Esophagus squamous epithelium (tissue), 4 donors: ENCODE data around the gene ADPGK.

Experiments
- POLR2A ChIP-seq, 4 donors: fragments of 450-650 bp; IDR thresholded peaks; one replicate each; pipeline ENCODE4 v1.6.1; 2017; ENCODE audit warnings: antibody characterized with exemption in 4 of 4, mild to moderate bottlenecking in 4 of 4, moderate library complexity in 3 of 4
- TF ChIP-seq, protein P1 (sequence below), 6 experiments: fragments of 450-650 bp in 4 of 6; fragments of 200-600 bp in 2 of 6; sonication (generic) in 2 of 6; IDR thresholded peaks; one replicate each; pipeline ENCODE4 v1.5.1; 2016 to 2019; ENCODE audit warnings: antibody characterized with exemption in 6 of 6, mild to moderate bottlenecking in 4 of 6, moderate library complexity in 4 of 6

DNA sequence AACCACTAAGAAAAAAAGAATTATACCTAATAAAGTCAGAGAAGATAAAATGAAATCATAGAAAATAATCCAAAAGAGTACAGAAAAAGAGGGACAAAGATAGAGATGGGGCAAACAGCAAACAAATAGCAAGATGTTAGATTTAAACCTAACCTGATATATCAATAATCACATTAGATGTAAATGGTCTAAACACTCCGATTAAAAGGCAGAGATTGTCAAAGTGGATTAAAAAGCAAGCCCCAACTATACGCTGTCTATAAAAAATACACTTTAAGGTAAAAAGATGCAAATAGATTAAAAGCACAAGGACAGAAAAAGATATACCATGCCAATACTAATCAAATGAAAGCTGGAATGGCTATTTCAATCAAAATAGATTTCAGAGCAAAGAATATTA, 16.8 kb downstream of the ADPGK start:
- TF ChIP-seq POLR2A (IDR thresholded peaks at IDR 0.05): no peak
- TF ChIP-seq, protein P1, sequence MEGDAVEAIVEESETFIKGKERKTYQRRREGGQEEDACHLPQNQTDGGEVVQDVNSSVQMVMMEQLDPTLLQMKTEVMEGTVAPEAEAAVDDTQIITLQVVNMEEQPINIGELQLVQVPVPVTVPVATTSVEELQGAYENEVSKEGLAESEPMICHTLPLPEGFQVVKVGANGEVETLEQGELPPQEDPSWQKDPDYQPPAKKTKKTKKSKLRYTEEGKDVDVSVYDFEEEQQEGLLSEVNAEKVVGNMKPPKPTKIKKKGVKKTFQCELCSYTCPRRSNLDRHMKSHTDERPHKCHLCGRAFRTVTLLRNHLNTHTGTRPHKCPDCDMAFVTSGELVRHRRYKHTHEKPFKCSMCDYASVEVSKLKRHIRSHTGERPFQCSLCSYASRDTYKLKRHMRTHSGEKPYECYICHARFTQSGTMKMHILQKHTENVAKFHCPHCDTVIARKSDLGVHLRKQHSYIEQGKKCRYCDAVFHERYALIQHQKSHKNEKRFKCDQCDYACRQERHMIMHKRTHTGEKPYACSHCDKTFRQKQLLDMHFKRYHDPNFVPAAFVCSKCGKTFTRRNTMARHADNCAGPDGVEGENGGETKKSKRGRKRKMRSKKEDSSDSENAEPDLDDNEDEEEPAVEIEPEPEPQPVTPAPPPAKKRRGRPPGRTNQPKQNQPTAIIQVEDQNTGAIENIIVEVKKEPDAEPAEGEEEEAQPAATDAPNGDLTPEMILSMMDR (IDR thresholded peaks at IDR 0.05): no peak
